NCI-H2107 treated with DMSO at 0.1 percent for 48 hours (cell line): ENCODE measurements around the gene GPRC6A.
"Not testable (repeated sequence)": the region's sequence is repeated elsewhere in the genome, so short reads cannot be mapped to it uniquely, and the experiment has no call there.

Experiments used
- DNase-seq: peaks from one replicate; lab custom pipeline; 2025; ENCODE audit not compliant: unreplicated experiment; lab: John Stamatoyannopoulos, UW

GPRC6A gene, protein sequence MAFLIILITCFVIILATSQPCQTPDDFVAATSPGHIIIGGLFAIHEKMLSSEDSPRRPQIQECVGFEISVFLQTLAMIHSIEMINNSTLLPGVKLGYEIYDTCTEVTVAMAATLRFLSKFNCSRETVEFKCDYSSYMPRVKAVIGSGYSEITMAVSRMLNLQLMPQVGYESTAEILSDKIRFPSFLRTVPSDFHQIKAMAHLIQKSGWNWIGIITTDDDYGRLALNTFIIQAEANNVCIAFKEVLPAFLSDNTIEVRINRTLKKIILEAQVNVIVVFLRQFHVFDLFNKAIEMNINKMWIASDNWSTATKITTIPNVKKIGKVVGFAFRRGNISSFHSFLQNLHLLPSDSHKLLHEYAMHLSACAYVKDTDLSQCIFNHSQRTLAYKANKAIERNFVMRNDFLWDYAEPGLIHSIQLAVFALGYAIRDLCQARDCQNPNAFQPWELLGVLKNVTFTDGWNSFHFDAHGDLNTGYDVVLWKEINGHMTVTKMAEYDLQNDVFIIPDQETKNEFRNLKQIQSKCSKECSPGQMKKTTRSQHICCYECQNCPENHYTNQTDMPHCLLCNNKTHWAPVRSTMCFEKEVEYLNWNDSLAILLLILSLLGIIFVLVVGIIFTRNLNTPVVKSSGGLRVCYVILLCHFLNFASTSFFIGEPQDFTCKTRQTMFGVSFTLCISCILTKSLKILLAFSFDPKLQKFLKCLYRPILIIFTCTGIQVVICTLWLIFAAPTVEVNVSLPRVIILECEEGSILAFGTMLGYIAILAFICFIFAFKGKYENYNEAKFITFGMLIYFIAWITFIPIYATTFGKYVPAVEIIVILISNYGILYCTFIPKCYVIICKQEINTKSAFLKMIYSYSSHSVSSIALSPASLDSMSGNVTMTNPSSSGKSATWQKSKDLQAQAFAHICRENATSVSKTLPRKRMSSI

DNA sequence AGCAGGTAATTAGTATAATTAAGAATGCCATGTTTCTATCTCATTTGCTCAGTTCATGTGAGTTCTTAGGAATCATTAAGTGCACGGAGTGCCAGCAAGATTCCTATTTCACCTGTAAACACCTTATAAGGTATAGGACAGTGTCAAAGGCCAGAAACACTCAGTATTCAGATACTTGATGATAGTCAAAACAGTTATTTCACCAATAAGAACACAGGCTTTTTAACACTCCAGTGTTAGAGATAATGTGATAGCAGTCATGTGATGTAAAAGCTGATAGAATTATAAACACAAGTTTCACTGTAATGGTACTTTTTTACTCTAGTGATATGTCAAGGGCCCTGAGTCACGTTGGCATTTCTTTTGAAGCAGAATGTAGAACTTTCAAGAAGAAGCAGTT, at the start of gene GPRC6A:
Gene GPRC6A (minus strand): TSS at position 101 of the 400 bp plus-strand sequence. CDS start 70 bp downstream, at position 31.
- no peak for DNase-seq

DNA sequence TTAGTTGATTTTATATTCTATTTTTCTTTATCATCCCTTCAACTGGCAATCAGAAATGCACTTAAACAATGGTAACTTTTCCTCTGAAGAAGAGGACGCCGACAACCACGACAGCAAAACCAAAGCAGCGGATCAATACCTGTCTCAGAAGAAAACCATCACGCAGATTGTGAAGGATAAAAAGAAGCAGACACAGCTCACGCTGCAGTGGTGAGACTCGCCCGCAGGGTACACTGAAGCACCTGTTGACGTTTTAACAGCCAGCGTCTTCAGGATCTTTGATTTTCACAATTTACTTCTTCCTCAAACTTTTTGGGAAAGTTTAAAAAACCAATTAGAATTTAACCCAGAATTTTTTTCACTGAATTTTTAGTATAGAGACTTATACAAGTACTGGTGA, 48.9 kb upstream of the GPRC6A start:
- DNase-seq = no peak

DNA sequence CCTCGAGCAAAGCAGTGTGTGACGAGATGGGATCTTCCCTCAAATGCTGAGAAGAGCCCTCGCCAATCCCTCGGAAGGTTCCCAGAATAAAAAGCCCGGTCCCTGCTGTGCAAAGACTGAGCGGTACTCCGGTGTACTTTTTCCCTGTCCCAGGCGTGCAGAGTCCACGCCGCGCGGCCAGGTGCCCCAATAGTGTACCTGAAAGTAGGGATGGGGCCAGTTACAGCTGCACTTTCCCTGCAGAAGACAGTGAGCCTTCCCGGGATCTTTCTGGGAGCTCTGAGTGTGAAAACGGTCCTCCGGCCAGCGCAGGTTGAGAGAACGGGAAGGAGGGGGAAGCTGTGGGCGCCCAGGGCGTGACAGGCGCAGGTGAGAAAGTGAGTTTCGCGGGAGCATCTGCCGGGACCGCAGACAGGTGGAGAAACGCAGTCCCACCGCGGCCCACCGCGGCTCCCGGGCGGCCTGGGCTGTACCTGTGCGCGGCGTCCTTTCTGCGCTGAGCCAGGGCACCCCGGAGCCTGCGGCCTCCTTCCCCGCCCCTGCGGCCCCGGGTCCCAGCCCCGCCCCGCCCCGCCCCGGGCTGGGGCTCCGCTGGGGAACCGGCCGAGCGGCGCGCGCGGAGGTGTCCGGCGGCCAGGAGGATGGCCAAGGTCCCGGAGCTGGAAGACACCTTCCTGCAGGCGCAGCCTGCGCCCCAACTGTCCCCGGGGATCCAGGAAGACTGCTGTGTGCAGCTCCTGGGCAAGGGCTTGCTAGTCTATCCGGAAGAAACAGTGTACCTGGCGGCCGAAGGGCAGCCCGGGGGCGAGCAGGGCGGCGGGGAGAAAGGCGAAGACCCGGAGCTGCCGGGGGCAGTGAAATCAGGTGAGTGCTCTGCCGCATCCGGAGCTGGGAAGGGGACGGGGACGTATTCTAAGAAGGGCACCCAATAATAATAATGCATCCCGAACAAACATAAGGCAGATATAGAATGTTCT, 48.0 kb upstream of the GPRC6A start, which contains the start of gene RFX6:
Gene RFX6 (plus strand): TSS at position 608 of the 977 bp plus-strand sequence. CDS start 34 bp downstream, at position 642.
- DNase-seq = no peak

DNA sequence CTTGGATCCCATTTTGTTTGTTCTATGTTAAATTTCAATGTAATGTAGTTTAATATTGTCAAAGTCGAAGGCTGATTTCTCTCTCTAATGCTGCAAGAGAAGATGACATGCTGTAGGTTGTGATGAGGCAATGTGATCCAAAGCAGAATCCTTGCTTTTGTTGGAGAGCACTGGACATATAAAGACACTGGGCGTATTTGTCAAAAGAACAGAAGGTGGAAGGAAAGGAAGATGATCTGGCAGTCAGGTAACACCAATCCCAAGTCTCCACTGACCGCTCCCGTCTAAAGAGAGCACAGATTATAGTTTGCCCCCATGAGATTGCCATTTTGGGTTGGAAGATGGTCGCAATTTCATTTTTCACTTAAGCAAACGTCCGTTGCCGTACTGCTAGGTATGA, 47.2 kb upstream of the GPRC6A start:
- DNase-seq = no peak

DNA sequence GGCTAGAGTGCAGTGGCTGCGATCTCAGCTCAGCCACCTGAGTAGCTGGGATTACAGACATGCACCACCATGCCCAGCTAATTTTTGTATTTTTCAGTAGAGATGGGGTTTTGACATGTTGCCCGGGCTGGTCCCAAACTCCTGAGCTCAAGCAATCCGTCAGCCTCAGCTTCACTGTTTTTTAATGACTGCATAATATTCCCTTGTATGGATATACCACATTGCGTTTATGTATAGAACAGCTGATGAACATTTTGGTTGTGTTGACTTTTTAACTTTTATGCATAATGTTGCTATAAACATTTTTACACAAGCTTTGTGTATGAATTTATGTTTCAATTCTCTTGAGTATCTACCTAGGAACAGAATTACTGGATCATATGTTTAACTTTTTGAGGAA, 43.9 kb upstream of the GPRC6A start:
- no peak for DNase-seq

DNA sequence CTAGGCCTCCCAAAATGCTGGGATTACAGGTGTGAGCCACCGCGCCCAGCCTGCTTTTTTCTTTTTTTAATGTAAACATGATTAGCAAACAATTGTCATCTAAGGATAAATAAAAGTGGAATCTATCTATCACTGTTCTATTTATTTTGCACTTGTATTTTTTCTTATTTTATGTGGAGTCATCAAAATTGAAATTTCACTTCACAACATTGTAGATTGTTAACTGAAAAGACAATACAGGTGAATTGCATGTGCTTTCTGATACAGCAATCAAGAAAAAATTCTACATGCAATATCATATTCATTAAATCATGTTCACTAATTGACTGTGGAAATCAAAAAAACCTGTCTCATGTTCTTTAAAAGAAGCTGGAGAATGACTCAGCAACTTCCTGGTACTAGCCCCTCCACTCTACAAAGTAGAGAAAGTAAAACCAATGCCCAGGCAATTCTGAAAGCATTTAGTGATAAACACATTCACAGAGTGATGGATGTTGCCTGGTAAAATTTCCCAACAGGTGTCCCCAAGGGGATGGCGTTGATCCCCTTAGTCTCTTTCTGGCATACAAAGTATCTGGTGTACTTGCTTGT, 37.5 kb upstream of the GPRC6A start:
- no peak for DNase-seq

DNA sequence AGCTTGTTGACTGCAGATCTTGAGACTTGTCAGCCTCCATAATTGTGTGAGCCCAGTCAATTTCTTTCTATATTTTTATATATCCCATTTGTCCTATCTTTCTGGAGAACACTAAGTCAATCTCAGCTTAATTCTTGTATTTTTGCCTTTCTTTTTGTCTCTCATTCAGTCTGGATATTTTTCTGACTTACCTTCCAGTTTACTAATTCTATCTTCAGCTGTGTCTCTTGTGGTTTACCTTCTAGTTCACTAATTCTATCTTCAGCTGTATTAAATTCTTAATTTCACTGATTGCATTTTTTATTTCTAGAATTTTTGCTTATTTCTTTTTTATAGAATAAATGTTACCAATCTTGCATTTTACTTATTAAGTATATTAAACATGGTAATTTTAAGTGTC, 30.4 kb upstream of the GPRC6A start:
- no peak for DNase-seq

DNA sequence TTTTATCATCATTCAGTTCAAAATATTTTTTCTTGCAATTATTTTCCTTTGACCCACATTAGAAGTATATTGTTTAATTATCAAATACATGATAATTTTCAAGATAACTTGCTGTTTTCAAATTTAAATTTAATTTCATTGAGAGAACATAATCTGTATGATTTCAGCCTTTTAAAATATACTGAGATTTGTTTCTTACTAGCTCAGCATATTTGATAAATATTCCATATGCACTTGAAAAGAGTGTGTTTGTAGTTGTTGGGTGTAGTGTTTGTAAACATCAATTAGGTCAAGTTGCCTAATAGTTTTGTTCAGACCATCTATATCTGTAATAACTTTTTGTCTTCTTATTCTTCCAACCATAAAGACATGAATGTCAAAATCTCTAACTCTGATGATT, 29.2 kb upstream of the GPRC6A start:
- DNase-seq = no peak

DNA sequence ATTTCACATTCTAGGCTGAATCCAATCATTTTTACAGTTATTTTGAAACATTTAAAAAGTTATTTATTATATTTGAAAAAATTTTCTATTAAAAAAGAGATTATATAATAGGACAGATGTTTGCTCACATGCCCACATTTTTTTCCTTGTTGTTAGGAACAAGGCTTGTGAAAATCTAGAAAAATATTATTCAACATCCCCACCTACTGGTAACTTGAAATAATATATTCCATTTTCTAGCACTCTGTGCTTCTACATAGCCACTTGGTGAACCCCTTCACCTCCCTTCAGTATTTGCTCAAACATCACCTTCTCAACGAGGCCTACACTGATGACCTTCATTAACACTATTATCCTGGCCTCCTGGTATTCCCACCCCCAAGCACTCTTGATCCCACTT, 18.3 kb upstream of the GPRC6A start:
- peak; percentile 35 for DNase-seq

DNA sequence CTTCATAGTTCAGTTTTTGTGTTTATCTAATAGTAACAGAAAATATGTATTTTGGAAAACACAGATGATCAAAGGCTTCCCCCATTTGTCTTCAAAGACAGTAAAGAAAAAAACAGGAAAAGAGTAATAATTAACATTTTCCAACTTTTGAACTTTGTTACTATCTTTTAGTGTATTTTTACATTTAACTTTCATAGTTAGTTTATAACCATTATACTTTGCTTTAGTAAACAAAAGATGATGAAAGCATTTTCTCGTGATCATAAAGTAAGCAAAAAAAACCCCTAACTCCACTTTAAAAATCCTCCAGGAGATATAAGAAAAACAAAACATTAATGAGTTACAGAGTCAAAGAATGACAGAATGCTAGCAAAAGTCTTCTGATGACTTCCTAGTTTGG, 13.6 kb upstream of the GPRC6A start:
- DNase-seq = no peak

DNA sequence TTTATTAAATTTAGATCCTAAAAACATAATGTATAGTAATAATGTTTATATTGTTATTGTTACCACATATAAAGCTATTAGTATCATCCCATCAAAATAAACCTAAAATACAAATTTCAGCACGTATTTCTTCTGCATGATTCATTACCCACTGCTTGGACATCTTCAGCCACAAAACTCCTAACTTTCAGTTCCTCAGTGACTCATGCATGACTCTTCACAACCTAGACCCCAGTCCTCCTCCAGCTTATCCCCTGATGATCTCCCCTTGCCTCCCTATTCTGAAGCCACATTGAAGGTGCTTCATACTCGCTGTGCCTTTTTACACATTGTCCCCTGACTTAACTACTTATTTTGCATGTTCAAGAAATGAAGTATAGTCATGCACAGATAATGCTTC, 11.2 kb upstream of the GPRC6A start:
- DNase-seq = no peak

DNA sequence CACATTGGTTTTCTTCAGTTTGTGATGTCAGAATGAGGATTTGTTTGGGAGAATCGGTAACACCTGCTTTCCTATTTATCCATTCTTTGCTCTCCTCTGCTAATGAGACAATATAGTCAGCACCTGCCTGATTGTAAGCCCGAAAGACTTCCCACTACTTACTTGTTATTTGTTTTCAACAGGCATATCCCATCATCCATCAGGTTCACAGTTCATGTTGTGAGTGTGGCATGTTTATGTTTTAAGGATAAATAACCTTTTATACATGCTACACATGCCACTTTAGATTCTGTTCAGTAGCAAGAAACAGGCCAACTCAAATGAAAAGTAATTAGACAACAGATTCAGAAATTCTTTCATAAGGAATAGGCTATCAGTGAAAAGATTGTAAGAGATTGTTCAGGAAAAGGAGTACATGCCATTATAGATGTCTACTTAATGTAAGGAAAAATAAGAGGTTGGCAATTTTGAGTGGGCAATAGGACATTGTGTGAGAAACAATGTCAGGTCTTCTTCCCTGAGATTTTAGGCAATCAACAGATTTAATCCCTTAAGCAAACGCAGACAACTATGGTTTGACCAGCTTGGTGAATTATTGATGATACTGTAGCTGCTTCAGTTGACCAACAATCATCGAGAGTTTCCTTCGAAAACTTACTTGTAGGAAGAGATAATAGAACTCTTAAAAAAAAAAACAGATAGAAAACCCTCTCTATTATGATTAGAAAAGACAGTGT, 7.9 kb upstream of the GPRC6A start:
- peak; percentile 49 for DNase-seq

DNA sequence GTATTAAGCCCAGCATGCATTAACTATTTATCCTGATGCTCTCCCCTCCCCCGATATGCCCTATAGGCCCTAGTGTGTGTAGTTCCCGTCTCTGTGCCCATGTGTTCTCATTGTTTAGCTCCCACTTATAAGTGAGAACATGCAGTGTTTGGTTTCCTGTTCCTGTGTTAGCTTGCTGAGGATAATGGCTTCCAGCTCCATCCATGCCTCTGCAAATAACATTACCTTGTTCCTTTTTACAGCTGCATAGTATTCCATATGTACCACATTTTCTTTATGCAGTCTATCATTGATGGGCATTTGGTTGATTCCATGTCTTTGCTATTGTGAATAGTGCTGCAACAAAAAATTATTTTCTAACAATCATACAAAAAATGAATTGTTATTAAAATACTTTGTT, 5.6 kb upstream of the GPRC6A start:
- DNase-seq = not testable (repeated sequence)

DNA sequence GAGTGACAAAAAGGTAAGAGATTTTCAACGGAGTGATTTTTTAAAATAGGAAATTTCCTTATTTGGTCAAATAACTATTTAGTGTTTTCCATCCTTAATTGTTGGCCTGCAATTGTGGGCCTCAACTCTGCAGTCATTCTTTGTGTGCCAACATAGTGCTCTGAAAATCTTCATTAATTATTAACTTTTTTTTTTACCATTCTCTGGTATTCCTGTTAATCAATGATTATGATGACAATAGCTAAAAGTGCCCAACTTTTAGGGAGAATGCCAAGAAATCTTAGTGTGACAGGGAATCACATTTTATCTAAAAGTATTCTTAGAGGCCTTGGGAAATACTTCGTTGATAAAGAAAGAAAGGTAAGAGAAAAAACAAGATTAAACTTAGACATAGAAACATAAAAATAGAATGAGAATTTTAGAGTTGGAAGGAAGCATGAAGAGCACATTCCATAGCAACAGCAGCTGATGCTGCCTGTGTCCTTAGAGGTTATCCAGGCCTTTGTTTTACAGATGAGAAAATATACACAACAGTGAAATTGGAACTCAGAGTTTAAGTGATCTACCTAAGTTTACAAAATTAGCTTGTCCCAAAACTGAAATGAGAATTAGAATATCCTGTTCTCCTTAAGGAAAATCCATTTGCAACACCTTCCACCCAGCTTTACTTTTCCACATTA, 1.2 kb downstream of the GPRC6A start:
- no peak for DNase-seq

DNA sequence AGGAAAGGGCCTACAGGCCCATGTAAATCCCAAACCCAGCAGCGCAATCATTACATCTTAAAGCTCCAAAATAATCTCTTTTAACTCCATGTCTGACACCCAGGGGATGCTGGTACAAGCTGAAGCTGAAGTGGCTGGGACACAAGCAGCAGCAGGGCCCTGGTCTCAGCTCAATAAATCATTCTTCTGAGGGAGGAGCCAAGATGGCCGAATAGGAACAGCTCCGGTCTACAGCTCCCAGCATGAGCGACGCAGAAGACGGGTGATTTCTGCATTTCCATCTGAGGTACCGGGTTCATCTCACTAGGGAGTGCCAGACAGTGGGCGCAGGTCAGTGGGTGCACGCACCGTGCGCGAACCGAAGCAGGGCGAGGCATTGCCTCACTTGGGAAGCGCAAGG, 12.5 kb downstream of the GPRC6A start:
- not testable (repeated sequence) for DNase-seq

DNA sequence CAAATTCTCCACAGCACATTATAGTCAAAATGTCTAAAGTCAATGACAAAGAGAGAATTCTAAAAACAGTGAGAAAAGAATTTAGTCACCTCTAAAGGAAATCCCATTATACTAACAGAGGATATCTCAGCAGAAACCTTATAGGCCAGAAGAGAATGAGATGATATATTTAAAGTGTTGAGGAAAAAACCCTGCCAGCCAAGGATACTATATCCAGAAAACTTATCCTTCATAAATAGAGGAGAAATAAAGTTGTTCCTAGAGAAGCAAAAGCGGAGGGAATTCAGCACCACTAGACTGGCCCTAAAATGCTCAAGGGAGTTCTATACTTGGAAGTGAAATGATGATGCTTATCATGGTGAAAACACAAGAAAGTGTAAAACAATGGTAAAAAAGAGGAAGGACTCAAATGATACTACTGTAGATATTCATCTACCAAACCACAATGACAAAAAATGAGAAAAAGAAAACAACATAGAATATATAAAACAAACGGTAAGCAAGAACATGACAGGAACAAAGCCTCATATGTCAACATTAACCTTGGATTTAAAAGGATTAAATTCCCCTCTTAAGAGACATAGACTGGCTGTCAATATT, 16.7 kb downstream of the GPRC6A start:
- no peak for DNase-seq

DNA sequence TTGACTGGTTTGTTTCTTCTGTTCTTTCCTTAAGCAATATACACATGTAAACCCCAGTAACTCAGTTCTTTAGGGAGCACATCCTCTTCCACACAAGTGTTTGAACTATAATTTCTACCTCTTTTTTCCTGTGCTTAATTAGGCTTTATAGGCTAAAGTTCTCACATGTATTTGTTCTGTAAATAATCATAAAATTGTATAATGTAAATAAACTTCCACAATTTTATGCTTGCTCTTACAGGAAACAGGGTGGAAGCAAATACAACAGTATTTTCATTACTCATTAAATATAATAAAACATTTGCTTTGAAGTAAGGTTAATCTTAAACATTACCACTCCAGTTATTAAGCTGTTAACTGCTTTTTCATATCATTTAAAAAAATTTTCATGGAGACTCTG, 26.9 kb downstream of the GPRC6A start:
- DNase-seq = no peak

DNA sequence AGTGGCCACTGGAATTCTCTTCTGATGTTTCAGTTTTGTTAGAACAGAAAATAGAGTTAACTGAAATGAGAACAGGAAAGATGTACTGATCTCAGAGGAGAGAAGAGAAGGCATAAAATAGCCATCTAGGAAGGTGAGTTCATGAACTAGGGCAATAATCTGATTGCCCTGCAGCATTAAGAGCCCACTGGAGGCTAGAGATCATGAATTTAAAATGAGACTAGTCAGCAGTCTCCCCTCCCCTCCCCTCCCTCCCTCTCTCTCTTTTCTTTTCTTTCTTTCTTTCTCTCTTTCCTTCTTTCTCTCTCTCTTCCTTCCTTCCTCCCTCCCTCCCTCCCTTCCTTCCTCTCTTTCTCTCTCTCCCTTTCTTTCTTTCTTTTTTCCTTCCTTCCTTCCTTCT, 28.9 kb downstream of the GPRC6A start:
- no peak for DNase-seq

DNA sequence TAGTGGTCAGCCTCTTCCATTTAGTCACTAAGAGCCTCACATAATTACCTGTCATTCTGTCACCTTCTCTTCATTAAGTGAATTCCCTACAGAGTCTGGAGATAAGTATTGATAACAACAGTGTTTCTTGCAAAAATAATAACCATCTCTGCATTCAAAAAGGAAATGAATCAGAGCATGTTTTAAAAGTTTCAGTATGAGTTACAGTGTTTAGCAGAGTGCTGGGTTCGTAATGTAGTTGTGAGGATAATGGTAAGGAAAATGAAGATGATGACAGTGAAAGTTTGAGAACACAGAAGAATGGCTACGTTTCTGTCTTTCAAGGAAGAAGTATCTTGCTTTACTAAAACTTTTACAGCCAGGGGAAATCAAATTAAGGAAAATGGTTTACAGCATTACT, 31.3 kb downstream of the GPRC6A start:
- DNase-seq = no peak
